Fibroblast of skin of right biceps (primary cell): ENCODE results near the gene MOB2.

ENCODE experiments used
- DNase-seq: peaks from one replicate; pipeline ENCODE4 v3.0.0-alpha.2; 2013

The MOB2 gene

GRCh38 chr11:1484061-1484671, 2.4 kb downstream of the MOB2 start:
- DNase-seq, result no peak

DNA sequence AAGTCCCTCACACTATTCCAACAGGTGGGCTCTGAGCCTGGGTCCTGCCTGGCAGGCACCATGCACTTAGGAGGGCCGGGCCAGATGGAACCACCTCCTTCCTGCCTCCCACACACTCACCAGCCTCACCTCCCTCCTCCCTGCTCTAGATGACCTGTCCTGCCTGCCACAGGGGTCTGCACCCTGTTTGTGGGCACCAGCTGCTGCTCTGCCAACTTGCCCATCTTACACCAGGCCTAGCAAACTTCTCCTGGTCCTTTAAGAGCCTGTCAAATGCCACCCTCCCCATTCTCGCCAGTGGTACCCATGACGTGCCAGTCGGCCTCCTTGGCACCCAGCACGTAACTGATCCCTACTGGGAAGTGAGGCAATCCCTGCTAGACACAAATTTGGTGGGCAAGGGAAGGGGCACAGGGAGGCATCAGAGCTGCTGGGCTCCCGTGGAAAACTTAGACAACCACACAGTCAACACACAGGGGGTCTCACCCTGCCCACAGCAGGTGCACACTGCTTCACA, 3.1 kb downstream of the MOB2 start:
- no peak for DNase-seq

DNA sequence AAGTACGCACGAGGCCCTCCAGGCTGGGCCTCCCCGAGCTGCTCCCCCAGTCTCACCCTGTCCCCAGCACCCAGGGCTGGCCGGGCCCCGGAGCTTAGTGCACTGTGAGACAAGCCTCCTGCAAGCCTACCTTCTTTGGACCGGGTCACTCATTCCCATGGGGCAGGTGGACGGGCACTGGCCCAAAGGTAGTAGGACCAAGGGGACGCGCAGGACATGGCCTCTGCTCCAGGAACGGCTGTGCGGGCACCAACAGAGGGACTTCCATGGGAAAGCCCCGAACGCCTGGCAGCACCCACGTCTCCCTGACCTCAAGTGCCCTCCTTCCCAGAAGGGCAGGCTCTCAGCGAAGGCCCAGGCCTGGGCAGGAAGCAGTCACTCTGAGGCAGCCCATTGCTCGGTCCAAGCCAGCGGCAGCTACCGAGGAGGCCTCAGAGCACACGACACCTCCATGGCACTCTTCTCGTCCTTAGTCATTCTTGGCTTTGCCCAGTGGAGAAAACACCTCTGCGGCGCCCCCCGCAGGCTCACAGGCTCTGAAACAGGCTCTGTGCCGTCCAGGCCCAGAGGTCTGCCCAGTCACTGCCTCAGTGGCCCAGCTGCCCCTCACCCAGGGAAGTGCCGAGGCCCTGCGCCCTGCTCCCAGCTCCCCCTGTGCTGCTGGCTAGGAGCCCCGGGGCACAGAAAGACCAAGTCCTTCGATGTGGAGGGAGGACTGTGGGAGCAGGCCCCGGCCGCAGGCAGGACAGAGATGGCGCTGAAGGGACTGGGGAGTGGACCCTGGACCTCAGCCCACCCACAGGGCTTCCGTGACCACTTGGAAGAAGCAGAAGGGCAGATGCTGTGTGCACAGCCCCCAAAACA, 3.8 kb downstream of the MOB2 start:
- DNase-seq, result no peak

DNA sequence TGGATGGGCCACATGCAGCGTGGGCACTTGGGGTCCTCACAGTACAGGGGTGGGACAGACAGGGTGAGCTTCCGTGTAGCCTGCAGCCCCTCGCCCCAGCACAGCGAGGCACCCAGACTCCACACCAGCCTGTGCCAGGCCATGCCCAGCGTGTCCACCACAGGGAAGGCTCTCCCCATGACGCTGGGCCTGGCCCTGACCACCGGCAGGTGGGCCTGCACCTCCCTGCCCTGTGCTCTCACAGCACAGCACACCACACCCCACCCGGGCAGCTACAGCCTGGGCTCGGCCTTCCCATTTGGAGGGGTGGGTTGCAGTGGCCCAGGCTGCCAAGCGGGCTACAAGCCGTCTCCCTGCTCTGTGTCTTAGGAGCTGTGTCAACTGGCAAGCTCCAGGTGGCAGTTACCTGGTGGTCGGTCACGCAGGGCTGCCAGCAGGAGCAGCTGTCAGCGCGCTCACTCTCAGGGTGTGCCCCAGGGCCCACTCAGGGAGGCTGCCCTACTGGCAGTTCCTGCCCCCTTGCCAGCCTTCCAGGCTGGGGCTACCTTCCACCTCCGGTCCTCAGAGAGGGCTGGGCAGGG, 4.6 kb downstream of the MOB2 start:
- no peak for DNase-seq

DNA sequence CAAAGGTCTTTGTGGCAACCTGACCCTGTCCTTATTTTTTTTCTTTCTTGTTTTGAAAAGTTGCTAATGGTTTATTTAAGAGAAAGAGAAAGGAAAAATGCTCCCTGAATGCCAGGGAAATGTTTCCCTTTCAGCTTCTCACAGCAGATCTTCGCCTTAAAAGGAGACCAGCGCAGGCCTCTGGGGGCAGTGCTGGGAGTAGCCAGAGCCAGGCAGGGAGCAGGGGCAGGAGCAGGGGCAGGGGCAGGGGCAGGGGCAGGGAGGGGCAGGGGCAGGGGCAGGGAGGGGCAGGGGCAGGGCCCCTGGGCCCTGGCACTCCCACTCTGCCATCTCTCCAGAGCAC, 5.1 kb downstream of the MOB2 start:
- DNase-seq, result no peak

GRCh38 chr11:1480555-1481482, 5.8 kb downstream of the MOB2 start:
- no peak for DNase-seq

DNA sequence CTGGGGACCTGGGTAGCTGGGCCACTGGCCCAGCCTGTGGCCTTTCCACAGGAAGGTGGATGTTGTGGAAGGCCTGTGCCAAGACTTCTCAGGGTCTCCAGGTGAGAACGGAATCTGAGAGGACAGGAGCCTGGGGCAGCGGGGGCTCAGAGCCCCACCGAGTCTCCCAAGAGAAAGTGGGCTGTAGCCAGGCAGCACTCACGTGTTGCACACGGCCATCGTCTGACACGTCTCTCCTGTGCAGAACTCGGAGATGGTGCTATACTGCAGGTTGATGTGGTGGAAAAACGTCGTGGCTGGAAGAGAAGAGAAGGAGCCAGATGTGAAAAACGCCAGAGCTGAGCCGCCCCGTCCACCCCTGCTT, 6.4 kb downstream of the MOB2 start:
- no peak for DNase-seq

GRCh38 chr11:1479678-1480118, 6.9 kb downstream of the MOB2 start:
- DNase-seq, result no peak

- DNase-seq, result no peak
These were observed 7.4 kb downstream of the MOB2 start for GRCh38 chr11:1479006-1479677.

DNA sequence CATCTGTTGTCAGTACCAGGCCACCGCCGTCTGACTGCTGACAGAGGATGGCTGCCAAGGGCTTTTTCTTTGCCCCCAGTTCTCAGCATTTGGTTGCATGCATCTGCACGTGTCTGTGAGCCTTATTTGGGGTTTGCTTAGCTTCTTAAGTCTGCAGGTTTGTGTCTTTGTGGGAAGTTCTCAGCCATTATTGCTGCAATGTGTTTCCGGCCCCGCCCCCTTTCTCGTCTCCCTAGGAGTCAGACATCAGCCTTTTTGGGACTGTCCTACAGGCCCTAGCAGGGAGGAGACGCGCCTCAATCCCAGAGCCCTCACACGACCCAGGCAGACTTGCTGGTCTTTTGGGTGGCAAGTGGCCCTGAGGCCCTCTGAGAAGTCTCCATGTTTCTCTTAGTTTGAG, 8.0 kb downstream of the MOB2 start:
- DNase-seq, result no peak

- DNase-seq, result no peak
These were observed 8.6 kb downstream of the MOB2 start for GRCh38 chr11:1478011-1478410.

- DNase-seq, result no peak
These were observed 9.4 kb downstream of the MOB2 start for GRCh38 chr11:1476940-1477736.

GRCh38 chr11:1475841-1476240, 10.7 kb downstream of the MOB2 start:
- no peak for DNase-seq

DNA sequence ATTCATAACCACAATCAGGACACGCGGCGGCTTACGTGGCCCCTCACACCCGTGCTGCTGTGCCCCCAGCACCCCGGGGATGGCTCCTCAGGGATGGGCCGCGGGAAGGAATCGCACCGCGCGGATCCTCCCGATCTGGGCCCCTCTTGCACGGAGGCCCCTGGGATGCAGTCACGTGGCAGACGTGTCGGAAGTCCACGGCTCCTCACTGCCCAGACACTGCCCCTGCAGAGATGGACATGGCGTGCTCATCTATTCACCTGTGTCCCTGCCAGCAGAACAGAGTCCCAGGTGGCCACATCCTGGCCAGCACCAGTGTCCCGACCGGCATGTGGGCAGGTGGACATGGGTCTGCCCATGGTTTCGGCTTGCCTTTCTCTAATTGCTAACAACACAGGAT, 12.8 kb downstream of the MOB2 start:
- no peak for DNase-seq

DNA sequence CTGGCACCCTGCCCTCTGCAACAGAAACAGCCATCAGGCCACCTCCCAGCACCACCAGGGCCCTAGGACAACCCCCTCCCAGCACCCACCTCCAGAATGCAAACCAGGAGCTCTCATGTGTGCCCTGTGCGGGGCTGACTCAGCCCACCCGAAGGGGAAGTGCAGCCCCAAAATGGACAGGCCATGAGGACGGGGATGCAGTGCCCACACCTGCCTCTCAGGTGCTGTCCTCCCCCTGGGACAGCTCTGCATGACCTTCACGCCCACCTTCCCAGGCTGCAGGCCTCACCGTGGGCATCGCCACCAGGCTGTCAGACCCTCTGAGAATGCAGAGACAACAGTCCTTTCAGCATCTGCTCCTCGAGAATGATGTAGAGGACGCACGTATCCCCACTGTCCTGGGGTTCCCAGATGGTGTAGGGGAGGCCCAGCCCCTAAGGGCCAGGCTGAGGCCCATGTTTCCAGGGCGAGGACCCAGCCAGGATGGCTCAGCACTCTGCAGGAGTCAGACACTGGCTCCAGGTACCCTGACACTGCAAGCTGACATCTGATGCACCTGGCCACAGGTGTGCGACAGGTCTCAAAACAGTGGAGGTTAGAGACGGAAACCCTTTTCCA, 13.5 kb downstream of the MOB2 start:
- no peak for DNase-seq

DNA sequence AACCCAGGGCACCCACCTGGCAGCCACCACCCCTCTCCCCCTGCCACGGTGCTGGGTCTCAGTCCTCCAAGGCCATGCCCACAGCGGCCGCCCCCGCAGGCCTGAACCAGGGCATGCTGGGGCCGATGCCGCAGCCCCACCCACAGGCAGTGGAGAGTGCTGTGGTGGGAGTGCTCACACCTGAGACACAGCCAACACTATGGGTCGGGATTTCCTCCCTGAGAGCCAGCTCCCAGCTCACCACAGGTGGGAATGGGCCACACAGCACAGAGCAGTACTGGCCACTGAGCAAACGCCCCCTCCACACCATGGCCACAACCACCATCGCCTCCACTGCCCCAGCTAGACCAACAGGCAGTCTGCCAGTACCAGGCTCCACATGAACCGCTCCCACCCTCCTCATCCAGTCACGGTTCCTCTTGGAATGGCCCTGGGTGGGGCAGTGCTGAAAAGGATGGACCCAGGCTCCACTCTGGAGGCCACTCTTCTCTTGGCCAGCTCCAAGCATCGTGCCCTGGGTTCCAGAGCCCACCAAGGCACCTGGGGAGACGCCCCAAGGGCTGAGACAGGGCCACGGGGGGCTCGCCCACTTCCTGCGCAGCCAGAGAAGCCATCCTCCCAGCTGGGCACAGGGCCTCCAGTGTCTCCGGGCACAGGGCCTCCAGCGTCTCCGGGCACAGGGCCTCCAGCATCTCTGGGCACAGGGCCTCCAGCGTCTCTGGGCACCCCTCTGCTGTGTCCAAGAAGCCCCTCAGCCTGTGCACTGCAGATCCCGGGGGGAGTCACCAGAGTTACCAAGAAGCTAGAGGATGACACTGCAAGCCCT, 14.2 kb downstream of the MOB2 start:
- DNase-seq, result no peak

GRCh38 chr11:1471736-1472135, 14.8 kb downstream of the MOB2 start:
- DNase-seq, result no peak

DNA sequence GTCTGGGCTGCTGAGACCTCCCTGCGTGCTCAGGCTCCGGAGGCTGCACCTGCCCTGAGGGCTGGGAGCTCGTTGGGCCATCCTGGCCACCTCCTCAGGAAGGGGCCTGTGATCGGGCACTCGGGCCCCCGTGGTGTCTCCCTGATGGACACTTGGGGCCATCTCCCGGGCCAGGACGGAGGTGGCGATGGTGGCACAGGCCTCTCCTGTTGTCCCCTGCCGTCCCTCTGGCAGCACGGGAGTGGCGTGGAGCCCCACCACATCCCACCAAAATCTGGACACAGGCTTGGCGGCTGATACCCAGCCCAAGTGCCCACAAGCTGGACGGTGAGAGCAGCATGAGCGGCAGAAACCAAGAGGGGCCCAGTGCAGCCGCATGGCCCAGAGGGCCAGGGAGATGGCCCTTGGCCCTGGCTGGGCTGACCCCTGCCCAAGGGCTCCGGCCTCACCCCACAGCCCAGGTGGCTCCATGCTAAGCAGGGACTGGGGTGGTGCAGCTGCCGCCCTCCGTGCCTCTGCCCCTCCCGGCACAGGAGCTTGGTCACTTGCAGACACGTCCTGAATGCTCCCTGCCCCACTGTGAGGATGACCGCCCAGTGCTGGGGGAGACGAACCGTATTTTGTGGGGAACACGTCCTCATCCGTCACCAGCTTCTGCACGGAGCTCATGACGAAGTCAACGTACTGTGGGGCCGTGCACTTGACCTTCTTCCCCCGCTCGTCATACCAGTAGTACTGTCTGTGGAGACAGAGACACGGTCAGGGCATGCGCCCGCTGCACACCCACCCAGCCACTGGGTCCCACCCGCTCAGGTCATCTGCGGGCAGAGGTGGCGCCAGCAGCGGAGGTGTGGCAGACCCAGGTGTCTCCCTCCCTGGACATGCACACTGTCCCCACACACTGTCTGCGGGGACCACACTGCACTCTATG, 15.6 kb downstream of the MOB2 start:
- no peak for DNase-seq
